A549 (cell line): ENCODE measurements around the gene ETNPPL. TPM values are rescaled to one million over a fixed set of nuclear protein-coding genes. Genes with fewer than 3 reads are reported as not detected.

Experiments
- ATAC-seq, 2 experiments: fragments of 200-7000 bp in 1 of 2; fragments of >200 bp in 1 of 2; cut with Nextera tagmentation in 1 of 2; cut with Tn5 transposase in 1 of 2; 3 replicates each; pipeline versions ENCODE4 v1.8.0 to v1.9.1; 2018 to 2020; ENCODE audit warnings: mild to moderate bottlenecking in 1 of 2, moderate library complexity in 1 of 2
- CTCF ChIA-PET: fragments of 300-600 bp; sonication (Branson Sonifier 250); formaldehyde crosslinking; extraction: SDS; loops from one replicate; lab custom pipeline; 2021; ENCODE audit warnings: antibody characterized with exemption, inconsistent platforms; lab: Yijun Ruan, JAX
- POLR2A ChIA-PET: fragments of 350-600 bp; formaldehyde crosslinking; extraction: SDS; loops from one replicate; lab custom pipeline; 2021; ENCODE audit warnings: antibody characterized with exemption, inconsistent platforms; lab: Yijun Ruan, JAX
- DNase-seq, 2 experiments: peaks; one replicate each; pipeline versions ENCODE4 v3.0.0 to v3.0.0-alpha.2; 2011 to 2016; ENCODE audit warnings: low read depth in 1 of 2, low spot score in 1 of 2
- FAIRE-seq: peaks from 2 replicates; lab custom pipeline; 2011; peaks lifted over from hg19 to GRCh38; lab: Jason Lieb, UNC
- H3K27ac ChIP-seq, 2 experiments: fragments of >200 bp; sonication (Bioruptor Twin); formaldehyde crosslinking; 3 replicates each; pipeline ENCODE4 v1.5.1; 2016 to 2017
- H3K4me1 ChIP-seq: fragments of >200 bp; sonication (Bioruptor Twin); formaldehyde crosslinking; 3 replicates; pipeline ENCODE4 v1.6.1; 2016
- H3K4me2 ChIP-seq: fragments of >200 bp; sonication (Bioruptor Twin); formaldehyde crosslinking; 3 replicates; pipeline ENCODE4 v1.6.1; 2016
- H3K4me3 ChIP-seq: fragments of >200 bp; sonication (Bioruptor Twin); formaldehyde crosslinking; 3 replicates; pipeline ENCODE4 v1.5.1; 2016
- H3K9me3 ChIP-seq: fragments of >200 bp; sonication (Bioruptor Twin); formaldehyde crosslinking; 3 replicates; pipeline ENCODE4 v1.6.1; 2016
- BHLHE40 ChIP-seq: IDR thresholded peaks from 2 replicates; pipeline ENCODE4 v1.6.1; 2012; ENCODE audit warnings: low read depth, low read length, inconsistent platforms
- CBX2 ChIP-seq: fragments of 200-600 bp; sonication (generic); IDR thresholded peaks from 2 replicates; pipeline ENCODE4 v1.6.1; 2016; ENCODE audit warnings: low read depth, mild to moderate bottlenecking, borderline replicate concordance
- CBX8 ChIP-seq: fragments of 200-600 bp; sonication (generic); IDR thresholded peaks from 2 replicates; pipeline ENCODE4 v1.6.1; 2016
- CHD4 ChIP-seq: fragments of 200-600 bp; sonication (generic); IDR thresholded peaks from 2 replicates; pipeline ENCODE4 v1.6.1; 2016; ENCODE audit warnings: antibody characterized with exemption, mild to moderate bottlenecking, borderline replicate concordance
- CTCF ChIP-seq: fragments of >200 bp; sonication (Bioruptor Twin); formaldehyde crosslinking; IDR thresholded peaks from 3 replicates; pipeline ENCODE4 v1.5.1; 2016
- E2F6 ChIP-seq: IDR thresholded peaks from 2 replicates; pipeline ENCODE4 v1.6.1; 2012; ENCODE audit warnings: low read depth, borderline replicate concordance
- EP300 ChIP-seq, 2 experiments: fragments of >200 bp; sonication (Bioruptor Twin); formaldehyde crosslinking; IDR thresholded peaks; 2 replicates in 1 of 2; 3 replicates in 1 of 2; pipeline ENCODE4 v1.6.1; 2016 to 2017
- ESRRA ChIP-seq: fragments of 150-350 bp; IDR thresholded peaks from 2 replicates; pipeline ENCODE4 v1.6.1; 2014; ENCODE audit warnings: mild to moderate bottlenecking, low read length, borderline replicate concordance
- FOSB ChIP-seq: fragments of 250-450 bp; sonication (Bioruptor Pico); IDR thresholded peaks from 2 replicates; pipeline ENCODE4 v1.5.0; 2020; ENCODE audit warnings: mild to moderate bottlenecking, moderate library complexity
- GATA3 ChIP-seq: IDR thresholded peaks from 2 replicates; pipeline ENCODE4 v1.6.1; 2012; ENCODE audit warnings: borderline replicate concordance
- HDAC2 ChIP-seq: fragments of 200-600 bp; sonication (generic); IDR thresholded peaks from 2 replicates; pipeline ENCODE4 v1.6.1; 2016
- HEYL ChIP-seq: fragments of 250-450 bp; sonication (Bioruptor Pico); IDR thresholded peaks from 2 replicates; pipeline ENCODE4 v1.8.0; 2021; ENCODE audit warnings: mild to moderate bottlenecking, moderate library complexity
- HOXA7 ChIP-seq: fragments of 250-450 bp; sonication (Bioruptor Pico); IDR thresholded peaks from 2 replicates; pipeline ENCODE4 v1.5.0; 2020; ENCODE audit warnings: mild to moderate bottlenecking, moderate library complexity
- JUN ChIP-seq, 2 experiments: fragments of >200 bp; sonication (Bioruptor Twin); formaldehyde crosslinking; IDR thresholded peaks; 2 replicates in 1 of 2; 3 replicates in 1 of 2; pipeline ENCODE4 v1.6.1; 2016 to 2017
- MAFK ChIP-seq: fragments of 450-650 bp; IDR thresholded peaks from 2 replicates; pipeline ENCODE4 v1.6.1; 2014; ENCODE audit not compliant: partially characterized antibody
- MAX ChIP-seq: IDR thresholded peaks from 2 replicates; pipeline ENCODE4 v1.6.1; 2012
- NR3C1 ChIP-seq: fragments of >200 bp; sonication (Bioruptor Twin); formaldehyde crosslinking; IDR thresholded peaks from 3 replicates; pipeline ENCODE4 v1.6.1; 2017
- PHF8 ChIP-seq: fragments of 200-600 bp; sonication (generic); IDR thresholded peaks from 2 replicates; pipeline ENCODE4 v1.6.1; 2016; ENCODE audit warnings: low read depth, mild to moderate bottlenecking, antibody characterized with exemption, moderate library complexity, borderline replicate concordance
- POLR2A ChIP-seq: IDR thresholded peaks from 2 replicates; pipeline ENCODE4 v1.6.1; 2012; ENCODE audit warnings: mild to moderate bottlenecking, low read length
- POLR2AphosphoS2 ChIP-seq: conservative IDR thresholded peaks from 2 replicates; pipeline ENCODE4 v1.6.1; 2012; ENCODE audit warnings: low read length, improper control_type of control experiment, inconsistent platforms
- RCOR1 ChIP-seq: fragments of 150-350 bp; IDR thresholded peaks from 2 replicates; pipeline ENCODE4 v1.6.1; 2014; ENCODE audit warnings: antibody characterized with exemption, low read length, low read depth
- REST ChIP-seq: fragments of 200-600 bp; sonication (generic); IDR thresholded peaks from 2 replicates; pipeline ENCODE4 v1.6.1; 2016; ENCODE audit warnings: antibody characterized with exemption, mild to moderate bottlenecking, moderate library complexity
- RFX5 ChIP-seq: fragments of 450-650 bp; IDR thresholded peaks from 2 replicates; pipeline ENCODE4 v1.7.1; 2014; ENCODE audit warnings: antibody characterized with exemption, mild to moderate bottlenecking, moderate library complexity
- SREBF2 ChIP-seq: fragments of 450-650 bp; IDR thresholded peaks from 2 replicates; pipeline ENCODE4 v1.6.1; 2014; ENCODE audit warnings: mild to moderate bottlenecking, moderate library complexity
- TP53 ChIP-seq: fragments of 250-450 bp; sonication (Bioruptor Pico); IDR thresholded peaks from 2 replicates; pipeline ENCODE4 v1.5.0; 2021; ENCODE audit warnings: mild to moderate bottlenecking, moderate library complexity
- WGBS: methylation state at CpG from one replicate; pipeline ENCODE4 v1.1.6; 2017; ENCODE audit errors: missing lambda C conversion rate; 5-methylcytosine and 5-hydroxymethylcytosine counted together
- polyA plus RNA-seq, 4 experiments: library from polyadenylated mRNA; depleted of rRNA in 3 of 4; stranded (reverse); fragments of >200 nt; fragmentation: RNase III in 1 of 4; extraction: RNeasy Plus Mini Kit Qiagen cat#74134 plus additional on column Dnase treatment in 1 of 4; gene quantifications; 2 replicates in 3 of 4; 3 replicates in 1 of 4; pipeline ENCODE4 v1.2.3, GENCODE V29; 2011 to 2017

ETNPPL gene
- polyA plus RNA-seq, 2 of the 4 experiments (the other 2 are of a cell fraction), result not detected

GRCh38 chr4:108779958-108780357 lies 17.1 kb upstream of the ETNPPL start:
- DNase-seq, result no peak
- Histone ChIP-seq H3K9me3 (no peaks in the 10 kb centered on the region), H3K4me2 (no peak overlapping the region), H3K4me1 (no peaks in the 10 kb centered on the region), H3K27ac (no peak overlapping the region), H3K4me3 (no peak overlapping the region)
- CTCF ChIA-PET, result interaction anchor here (1.3 kb wide), 1 partner anchor 96 kb away, joined by 3 read pairs; no protein-coding TSS in a partner anchor
- no peak for ATAC-seq
- no peak for TF ChIP-seq EP300 (IDR thresholded peaks at IDR 0.05)
- TF ChIP-seq BHLHE40, result no peak
- TF ChIP-seq CBX2, result no peak
- no peak for TF ChIP-seq MAX
- TF ChIP-seq POLR2A, result no peak
- TF ChIP-seq HOXA7 (CRISPR knock-in tag), result no peak
- no peak for TF ChIP-seq REST
- no peak for TF ChIP-seq E2F6
- no peak for TF ChIP-seq NR3C1
- TF ChIP-seq RFX5, result no peak
- TF ChIP-seq HDAC2, result no peak
- no peak for TF ChIP-seq RCOR1
- no peak for TF ChIP-seq MAFK
- no peak for TF ChIP-seq FOSB (CRISPR knock-in tag)
- no peak for FAIRE-seq
- POLR2A ChIA-PET, result no interaction called here

- Histone ChIP-seq H3K27ac (no peak overlapping the region), H3K4me2 (no peak overlapping the region), H3K4me1 (no peaks in the 10 kb centered on the region), H3K9me3 (no peaks in the 10 kb centered on the region), H3K4me3 (no peak overlapping the region)
- 10% methylated on average over 2 of the region's 2 CpGs for WGBS
- no peak for FAIRE-seq
- ChIA-PET CTCF (no interaction called here), POLR2A (no interaction called here)
- no peak for ATAC-seq
- no peak for TF ChIP-seq CBX8
- no peak for DNase-seq
Measured at GRCh38 chr4:108777388-108777787, 14.5 kb upstream of the ETNPPL start.

- ATAC-seq (no peak), DNase-seq (no peak), FAIRE-seq (no peak)
- H3K4me1 ChIP-seq, result no peaks in the 10 kb centered on the region
- 44% methylated on average over 5 of the region's 5 CpGs for WGBS
- TF ChIP-seq CTCF (no peak), CHD4 (no peak), POLR2AphosphoS2 (no peak), GATA3 (no peak), JUN (IDR thresholded peaks at IDR 0.05) (no peak), SREBF2 (no peak), HEYL (CRISPR knock-in tag) (no peak), E2F6 (no peak), ESRRA (no peak), PHF8 (no peak), FOSB (CRISPR knock-in tag) (no peak), TP53 (CRISPR knock-in tag) (no peak)
- ChIA-PET CTCF (no interaction called here), POLR2A (no interaction called here)
- no peak overlapping the region for H3K27ac ChIP-seq
- H3K4me3 ChIP-seq, result no peak overlapping the region
- no peaks in the 10 kb centered on the region for H3K9me3 ChIP-seq
- H3K4me2 ChIP-seq, result no peak overlapping the region
Measured at GRCh38 chr4:108775921-108776320, 13.1 kb upstream of the ETNPPL start.
